Measurements from ENCODE around the gene SPRR5.

GRCh38 chr1:152996633-152997400 is 49.8 kb downstream of the SPRR5 start:
- TF ChIP-seq CTCF (IDR thresholded peaks at IDR 0.05; ENCODE audit: insufficient read depth, low read depth, low read length) (no peak), EZH2 (IDR thresholded peaks at IDR 0.05; ENCODE audit: insufficient read depth, low read length) (no peak)
